ENCODE results near the gene TP53I13. TPM values are rescaled to one million over a fixed set of nuclear protein-coding genes. Genes with fewer than 3 reads are reported as not detected.

TP53I13 gene
- total and polyA plus RNA-seq, 2 of the 13 experiments (the other 11 are each of a cell fraction or from before 2014, with no cell fraction given), result 16.9 to 25.7 TPM

- no peak for TF ChIP-seq FOXK2 (IDR thresholded peaks at IDR 0.05)
- no peak for TF ChIP-seq HHEX (CRISPR knock-in tag; IDR thresholded peaks at IDR 0.05)
- no peak for TF ChIP-seq ZFP37 (CRISPR knock-in tag; IDR thresholded peaks at IDR 0.05; ENCODE audit: borderline replicate concordance)
- TF ChIP-seq ZBTB49 (CRISPR knock-in tag; IDR thresholded peaks at IDR 0.05; ENCODE audit: borderline replicate concordance), result no peak
- no peak for TF ChIP-seq ZBTB42 (CRISPR knock-in tag; IDR thresholded peaks at IDR 0.05)
- no peak for TF ChIP-seq ZNF672 (CRISPR knock-in tag; IDR thresholded peaks at IDR 0.05)
- TF ChIP-seq ZNF407 (CRISPR knock-in tag; IDR thresholded peaks at IDR 0.05; ENCODE audit: not compliant biosample characterization), result no peak
- peak; percentile 68 for TF ChIP-seq THAP7 (CRISPR knock-in tag; IDR thresholded peaks at IDR 0.05)
- TF ChIP-seq EHMT2 (IDR thresholded peaks at IDR 0.05; ENCODE audit: borderline replicate concordance, low read depth, low read length), result no peak
- no peak for TF ChIP-seq MBD4 (IDR thresholded peaks at IDR 0.05; ENCODE audit: borderline replicate concordance, low read length)
- TF ChIP-seq ZNF776 (CRISPR knock-in tag; IDR thresholded peaks at IDR 0.05), result no peak; the same call in 1 of the 2 replicates
- TF ChIP-seq ZNF891 (CRISPR knock-in tag; IDR thresholded peaks at IDR 0.05), result no peak; the same call in 1 of the 2 replicates
- TF ChIP-seq FOXA3 (CRISPR knock-in tag; IDR thresholded peaks at IDR 0.05), result no peak
- no peak for TF ChIP-seq ZNF235 (CRISPR knock-in tag; IDR thresholded peaks at IDR 0.05; ENCODE audit: borderline replicate concordance)
- TF ChIP-seq TCF7L2 (IDR thresholded peaks at IDR 0.05; ENCODE audit: low read depth, low read length), result no peak
- TF ChIP-seq ATF4 (CRISPR knock-in tag; IDR thresholded peaks at IDR 0.05), result no peak
- TF ChIP-seq STAT5B (CRISPR knock-in tag; IDR thresholded peaks at IDR 0.05), result 0 out of 2 replicates have a peak, but pooled peaks have one; percentile 37
- no peak; the same call in 1 of the 2 replicates for TF ChIP-seq MTA1 (CRISPR knock-in tag; IDR thresholded peaks at IDR 0.05; ENCODE audit: borderline replicate concordance)
These were observed 22.7 kb downstream of the TP53I13 start (continued) for GRCh38 chr17:29591146-29591736.

Data from HepG2 (cell line).